VCaP (cell line): Measurements from ENCODE around the gene ULK1.

Source experiments
- H3K27ac ChIP-seq: fragments of 450-650 bp; 2 replicates; pipeline ENCODE4 v1.5.1; 2017
- CTCF ChIP-seq: fragments of 450-650 bp; conservative IDR thresholded peaks from 2 replicates; pipeline ENCODE4 v1.5.1; 2017; ENCODE audit warnings: mild to moderate bottlenecking, moderate library complexity

Gene ULK1

GRCh38 chr12:131851741-131852550, 42.5 kb upstream of the ULK1 start:
- no peak overlapping the region for H3K27ac ChIP-seq
- TF ChIP-seq CTCF, result no peak

DNA sequence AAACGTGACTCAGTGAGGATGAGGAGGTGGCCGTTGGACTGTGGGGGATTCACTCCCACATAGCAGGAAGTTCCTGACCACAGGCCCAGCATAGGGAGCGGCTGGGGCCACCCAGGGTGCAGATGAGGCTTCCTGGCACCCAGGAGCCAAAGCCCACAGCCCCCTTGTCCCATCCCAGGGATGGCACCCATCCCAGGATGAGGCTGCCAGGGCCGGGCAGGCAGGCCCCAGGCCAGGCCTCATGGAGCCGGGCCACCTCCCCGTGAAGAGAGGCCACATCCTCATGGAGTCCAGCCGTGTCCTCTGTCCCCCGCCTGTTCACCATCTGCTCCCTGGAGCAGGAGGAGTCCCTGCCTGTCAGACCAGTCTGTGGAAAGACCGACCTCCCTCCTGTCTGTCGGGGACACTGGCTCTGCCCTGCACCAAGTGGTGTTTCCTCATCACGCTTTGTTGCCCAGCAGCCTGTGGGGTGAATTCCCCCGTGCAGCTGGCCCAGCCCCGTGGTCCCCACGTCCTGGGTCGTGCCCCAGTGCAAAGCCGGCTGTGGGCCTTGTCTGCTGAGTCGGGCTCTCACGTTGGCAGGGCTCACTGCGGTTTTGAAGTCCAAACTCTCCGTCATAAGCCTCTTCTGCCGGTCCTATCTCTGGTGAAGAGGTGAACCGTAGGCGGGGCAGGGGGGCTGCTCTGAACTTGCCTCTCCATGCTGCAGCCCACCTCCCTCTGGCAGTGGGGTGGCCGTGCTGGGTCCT, 41.7 kb upstream of the ULK1 start:
- TF ChIP-seq CTCF, result no peak
- no peak overlapping the region for H3K27ac ChIP-seq

- H3K27ac ChIP-seq, result no peak overlapping the region
These were observed 40.3 kb upstream of the ULK1 start for GRCh38 chr12:131853832-131854797.

GRCh38 chr12:131854861-131855476, 39.5 kb upstream of the ULK1 start:
- H3K27ac ChIP-seq, result no peak overlapping the region
- no peak for TF ChIP-seq CTCF

More at GRCh38 chr12:131853832-131854797, 40.3 kb upstream of the ULK1 start:
- TF ChIP-seq CTCF, result no peak

- no peak for TF ChIP-seq CTCF
- H3K27ac ChIP-seq, result no peak overlapping the region; the same call in 1 of the 2 replicates
These were observed 38.8 kb upstream of the ULK1 start for GRCh38 chr12:131855521-131856142.

- H3K27ac ChIP-seq, result no peak overlapping the region
- TF ChIP-seq CTCF, result no peak
These were observed 37.9 kb upstream of the ULK1 start for GRCh38 chr12:131856366-131857097.
